ENCODE data around the gene BANF2. TPM values are rescaled to one million over a fixed set of nuclear protein-coding genes. Genes with fewer than 3 reads are reported as not detected.
A peak's percentile ranks its signal among the peaks of the same experiment; 100 is the strongest.

The BANF2 gene
- total and polyA plus RNA-seq, 2 of the 13 experiments (the other 11 are each of a cell fraction or from before 2014, with no cell fraction given) = 0.35 TPM; not detected in 1

- TF ChIP-seq ZBTB33 (CRISPR knock-in tag; IDR thresholded peaks at IDR 0.05) (no peak), ZNF652 (CRISPR knock-in tag; IDR thresholded peaks at IDR 0.05; ENCODE audit: borderline replicate concordance, low read depth) (no peak), MAZ (IDR thresholded peaks at IDR 0.05; ENCODE audit: borderline replicate concordance, low read depth, low read length) (no peak), MAZ (CRISPR knock-in tag; IDR thresholded peaks at IDR 0.05; ENCODE audit: low read depth) (0 out of 2 replicates have a peak, but pooled peaks have one; percentile 47), ZNF619 (CRISPR knock-in tag; IDR thresholded peaks at IDR 0.05) (no peak), ZNF709 (CRISPR knock-in tag; IDR thresholded peaks at IDR 0.05) (0 out of 2 replicates have a peak, but pooled peaks have one; percentile 27), ZEB1 (IDR thresholded peaks at IDR 0.05; ENCODE audit: insufficient replicate concordance, low read depth) (no peak), ZNF790 (CRISPR knock-in tag; IDR thresholded peaks at IDR 0.05; ENCODE audit: borderline replicate concordance) (0 out of 2 replicates have a peak, but pooled peaks have one; percentile 26), CREBL2 (CRISPR knock-in tag; IDR thresholded peaks at IDR 0.05; ENCODE audit: borderline replicate concordance) (no peak), NFKB2 (CRISPR knock-in tag; IDR thresholded peaks at IDR 0.05; ENCODE audit: borderline replicate concordance) (0 out of 2 replicates have a peak, but pooled peaks have one; percentile 24), ZBTB34 (CRISPR knock-in tag; IDR thresholded peaks at IDR 0.05) (no peak), DBP (CRISPR knock-in tag; IDR thresholded peaks at IDR 0.05; ENCODE audit: not compliant biosample characterization) (no peak), EZH2 (conservative IDR thresholded peaks at IDR 0.05; ENCODE audit: low read depth, low read length) (no peak), ZNF512 (CRISPR knock-in tag; IDR thresholded peaks at IDR 0.05) (no peak), ZNF34 (CRISPR knock-in tag; IDR thresholded peaks at IDR 0.05; ENCODE audit: borderline replicate concordance) (no peak), DZIP1 (CRISPR knock-in tag; IDR thresholded peaks at IDR 0.05) (no peak), ATRX (CRISPR knock-in tag; IDR thresholded peaks at IDR 0.05; ENCODE audit: borderline replicate concordance) (no peak), HCFC1 (IDR thresholded peaks at IDR 0.05; ENCODE audit: low read depth, low read length) (no peak), TBX3 (IDR thresholded peaks at IDR 0.05; ENCODE audit: borderline replicate concordance) (no peak), ZFP41 (CRISPR knock-in tag; IDR thresholded peaks at IDR 0.05; ENCODE audit: borderline replicate concordance) (no peak), FOXJ3 (CRISPR knock-in tag; IDR thresholded peaks at IDR 0.05; ENCODE audit: borderline replicate concordance) (no peak), HNRNPL (IDR thresholded peaks at IDR 0.05; ENCODE audit: low read depth, low read length) (no peak)
Observed at GRCh38 chr20:17676378-17676759, 23.4 kb upstream of the BANF2 start (continued).

Data from HepG2 (cell line).